ENCODE measurements around the gene SORCS3. TPM values are rescaled to one million over a fixed set of nuclear protein-coding genes. Genes with fewer than 3 reads are reported as not detected.

Gene SORCS3
- polyA plus RNA-seq, 1 donor from 2014 or later = 9.8 TPM

DNA sequence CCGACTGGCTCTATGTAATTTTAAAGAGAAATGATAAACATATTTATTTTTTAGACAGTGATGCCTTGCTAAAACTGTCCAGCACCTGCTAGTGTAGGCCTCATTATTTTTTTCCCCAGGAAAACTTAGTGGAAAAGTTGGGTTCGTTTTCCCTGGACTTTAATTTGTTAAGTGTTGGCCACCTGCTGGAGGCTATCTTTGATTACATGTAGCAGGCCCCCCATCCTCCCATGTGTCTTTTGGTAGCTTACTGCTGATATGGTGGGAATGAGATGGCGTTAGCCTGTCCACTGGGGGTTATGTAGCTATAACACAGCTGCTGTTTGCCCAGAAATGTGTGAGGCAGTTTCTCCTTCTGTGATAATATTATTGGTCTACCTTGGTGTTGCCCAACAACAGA is 265.0 kb downstream of the SORCS3 start:
- no peaks in the 10 kb centered on the region for H4K20me1 ChIP-seq (ENCODE audit: insufficient read depth)
- H3K4me2 ChIP-seq (ENCODE audit: low read length) = no peak overlapping the region
- H2AFZ ChIP-seq (ENCODE audit: low read depth, low read length) = no peak overlapping the region
- no peak overlapping the region for H3K27ac ChIP-seq (ENCODE audit: low read length)
- H3K36me3 ChIP-seq (ENCODE audit: insufficient read depth, low read length) = no peaks in the 10 kb centered on the region
- H3K9me3 ChIP-seq (ENCODE audit: low read length) = no peaks in the 10 kb centered on the region
- H3K27me3 ChIP-seq (ENCODE audit: insufficient read depth, low read depth, low read length) = no peaks in the 10 kb centered on the region
- TF ChIP-seq EP300 (conservative IDR thresholded peaks at IDR 0.05; ENCODE audit: poor library complexity, severe bottlenecking) (no peak), POLR2AphosphoS5 (IDR thresholded peaks at IDR 0.05) (no peak), EZH2 (IDR thresholded peaks at IDR 0.05; ENCODE audit: borderline replicate concordance, insufficient read depth, low read length, poor library complexity, severe bottlenecking) (no peak), MXI1 (conservative IDR thresholded peaks at IDR 0.05; ENCODE audit: poor library complexity, severe bottlenecking) (no peak), RAD21 (conservative IDR thresholded peaks at IDR 0.05) (no peak), TAF1 (IDR thresholded peaks at IDR 0.05; ENCODE audit: low read depth) (no peak)
- TF ChIP-seq, protein P1, sequence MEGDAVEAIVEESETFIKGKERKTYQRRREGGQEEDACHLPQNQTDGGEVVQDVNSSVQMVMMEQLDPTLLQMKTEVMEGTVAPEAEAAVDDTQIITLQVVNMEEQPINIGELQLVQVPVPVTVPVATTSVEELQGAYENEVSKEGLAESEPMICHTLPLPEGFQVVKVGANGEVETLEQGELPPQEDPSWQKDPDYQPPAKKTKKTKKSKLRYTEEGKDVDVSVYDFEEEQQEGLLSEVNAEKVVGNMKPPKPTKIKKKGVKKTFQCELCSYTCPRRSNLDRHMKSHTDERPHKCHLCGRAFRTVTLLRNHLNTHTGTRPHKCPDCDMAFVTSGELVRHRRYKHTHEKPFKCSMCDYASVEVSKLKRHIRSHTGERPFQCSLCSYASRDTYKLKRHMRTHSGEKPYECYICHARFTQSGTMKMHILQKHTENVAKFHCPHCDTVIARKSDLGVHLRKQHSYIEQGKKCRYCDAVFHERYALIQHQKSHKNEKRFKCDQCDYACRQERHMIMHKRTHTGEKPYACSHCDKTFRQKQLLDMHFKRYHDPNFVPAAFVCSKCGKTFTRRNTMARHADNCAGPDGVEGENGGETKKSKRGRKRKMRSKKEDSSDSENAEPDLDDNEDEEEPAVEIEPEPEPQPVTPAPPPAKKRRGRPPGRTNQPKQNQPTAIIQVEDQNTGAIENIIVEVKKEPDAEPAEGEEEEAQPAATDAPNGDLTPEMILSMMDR (IDR thresholded peaks at IDR 0.05; ENCODE audit: poor library complexity, severe bottlenecking) = no peak
- TF ChIP-seq, protein P2, sequence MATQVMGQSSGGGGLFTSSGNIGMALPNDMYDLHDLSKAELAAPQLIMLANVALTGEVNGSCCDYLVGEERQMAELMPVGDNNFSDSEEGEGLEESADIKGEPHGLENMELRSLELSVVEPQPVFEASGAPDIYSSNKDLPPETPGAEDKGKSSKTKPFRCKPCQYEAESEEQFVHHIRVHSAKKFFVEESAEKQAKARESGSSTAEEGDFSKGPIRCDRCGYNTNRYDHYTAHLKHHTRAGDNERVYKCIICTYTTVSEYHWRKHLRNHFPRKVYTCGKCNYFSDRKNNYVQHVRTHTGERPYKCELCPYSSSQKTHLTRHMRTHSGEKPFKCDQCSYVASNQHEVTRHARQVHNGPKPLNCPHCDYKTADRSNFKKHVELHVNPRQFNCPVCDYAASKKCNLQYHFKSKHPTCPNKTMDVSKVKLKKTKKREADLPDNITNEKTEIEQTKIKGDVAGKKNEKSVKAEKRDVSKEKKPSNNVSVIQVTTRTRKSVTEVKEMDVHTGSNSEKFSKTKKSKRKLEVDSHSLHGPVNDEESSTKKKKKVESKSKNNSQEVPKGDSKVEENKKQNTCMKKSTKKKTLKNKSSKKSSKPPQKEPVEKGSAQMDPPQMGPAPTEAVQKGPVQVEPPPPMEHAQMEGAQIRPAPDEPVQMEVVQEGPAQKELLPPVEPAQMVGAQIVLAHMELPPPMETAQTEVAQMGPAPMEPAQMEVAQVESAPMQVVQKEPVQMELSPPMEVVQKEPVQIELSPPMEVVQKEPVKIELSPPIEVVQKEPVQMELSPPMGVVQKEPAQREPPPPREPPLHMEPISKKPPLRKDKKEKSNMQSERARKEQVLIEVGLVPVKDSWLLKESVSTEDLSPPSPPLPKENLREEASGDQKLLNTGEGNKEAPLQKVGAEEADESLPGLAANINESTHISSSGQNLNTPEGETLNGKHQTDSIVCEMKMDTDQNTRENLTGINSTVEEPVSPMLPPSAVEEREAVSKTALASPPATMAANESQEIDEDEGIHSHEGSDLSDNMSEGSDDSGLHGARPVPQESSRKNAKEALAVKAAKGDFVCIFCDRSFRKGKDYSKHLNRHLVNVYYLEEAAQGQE (IDR thresholded peaks at IDR 0.05; ENCODE audit: borderline replicate concordance) = no peak
- no peaks in the 10 kb centered on the region for H3K9me2 ChIP-seq (ENCODE audit: insufficient read depth, low read length)
- no peaks in the 10 kb centered on the region for H3F3A ChIP-seq (ENCODE audit: insufficient read depth, low read length, poor library complexity, severe bottlenecking)
- no peak overlapping the region for H3K4me3 ChIP-seq (ENCODE audit: low read length)
- H3K9ac ChIP-seq (ENCODE audit: low read length) = no peak overlapping the region
- no peaks in the 10 kb centered on the region for H3K79me2 ChIP-seq (replicated peaks; ENCODE audit: insufficient read depth, low read length)

- Histone ChIP-seq H4K20me1 (ENCODE audit: insufficient read depth) (no peaks in the 10 kb centered on the region), H3K4me3 (ENCODE audit: low read length) (no peak overlapping the region), H3K79me2 (replicated peaks; ENCODE audit: insufficient read depth, low read length) (no peaks in the 10 kb centered on the region), H3K9me3 (ENCODE audit: low read length) (no peaks in the 10 kb centered on the region), H3K27me3 (ENCODE audit: insufficient read depth, low read depth, low read length) (no peaks in the 10 kb centered on the region), H2AFZ (ENCODE audit: low read depth, low read length) (no peak overlapping the region), H3K4me2 (ENCODE audit: low read length) (no peak overlapping the region), H3F3A (ENCODE audit: insufficient read depth, low read length, poor library complexity, severe bottlenecking) (no peaks in the 10 kb centered on the region), H3K36me3 (ENCODE audit: insufficient read depth, low read length) (no peaks in the 10 kb centered on the region), H3K9ac (ENCODE audit: low read length) (no peak overlapping the region), H3K9me2 (ENCODE audit: insufficient read depth, low read length) (no peaks in the 10 kb centered on the region), H3K27ac (ENCODE audit: low read length) (no peak overlapping the region)
- no peak for TF ChIP-seq EP300 (conservative IDR thresholded peaks at IDR 0.05; ENCODE audit: poor library complexity, severe bottlenecking)
- TF ChIP-seq TAF1 (IDR thresholded peaks at IDR 0.05; ENCODE audit: low read depth) = no peak
- TF ChIP-seq, protein P1 (IDR thresholded peaks at IDR 0.05; ENCODE audit: poor library complexity, severe bottlenecking) = no peak
- TF ChIP-seq RAD21 (conservative IDR thresholded peaks at IDR 0.05) = no peak
- TF ChIP-seq EZH2 (IDR thresholded peaks at IDR 0.05; ENCODE audit: borderline replicate concordance, insufficient read depth, low read length, poor library complexity, severe bottlenecking) = no peak
- TF ChIP-seq MXI1 (conservative IDR thresholded peaks at IDR 0.05; ENCODE audit: poor library complexity, severe bottlenecking) = no peak
- TF ChIP-seq SMC3 (conservative IDR thresholded peaks at IDR 0.05; ENCODE audit: poor library complexity) = no peak
- TF ChIP-seq, protein P2 (IDR thresholded peaks at IDR 0.05; ENCODE audit: borderline replicate concordance) = no peak
- TF ChIP-seq POLR2AphosphoS5 (IDR thresholded peaks at IDR 0.05) = no peak
Measured at GRCh38 chr10:104907521-104907920, 266.4 kb downstream of the SORCS3 start.
